H1 (cell line): ENCODE data around the gene FRRS1. TPM values are rescaled to one million over a fixed set of nuclear protein-coding genes. Genes with fewer than 3 reads are reported as not detected.

Experiments
- BCL11A ChIP-seq, 2 experiments: IDR thresholded peaks; one replicate each; pipeline ENCODE4 v1.6.1; 2011; ENCODE audit warnings: low read depth in 2 of 2, low read length in 2 of 2, mild to moderate bottlenecking in 2 of 2
- BRCA1 ChIP-seq: IDR thresholded peaks from 2 replicates; pipeline ENCODE4 v1.6.1; 2012; ENCODE audit warnings: low read depth, low read length, improper control_type of control experiment
- CTBP2 ChIP-seq: IDR thresholded peaks from 2 replicates; pipeline ENCODE4 v1.7.0; 2011; ENCODE audit warnings: borderline replicate concordance, mild to moderate bottlenecking, moderate library complexity, mixed read lengths, low read length; ENCODE audit not compliant: insufficient read depth, insufficient read length
- EZH2 ChIP-seq: fragments of 200-600 bp; sonication (generic); IDR thresholded peaks from 2 replicates; pipeline ENCODE4 v1.7.1; 2012; ENCODE audit warnings: low read depth, mild to moderate bottlenecking, moderate library complexity, low read length, inconsistent platforms; ENCODE audit not compliant: severe bottlenecking
- polyA plus RNA-seq, 7 experiments: library from polyadenylated mRNA; depleted of rRNA in 3 of 7; stranded (reverse) in 5 of 7; unstranded in 2 of 7; fragments of >200 nt in 5 of 7; fragments of 200-250 nt in 2 of 7; gene quantifications; 1 replicate in 5 of 7; 2 replicates in 1 of 7; 4 replicates in 1 of 7; pipeline versions ENCODE4 v1.2.1 to v1.2.3, GENCODE V29; 2011 to 2013; ENCODE audit warnings: missing spikeins in 2 of 7, mixed read lengths in 2 of 7
- total RNA-seq: library from RNA; stranded (reverse); fragmentation: NEBNext Ultra II Directional; extraction: Animal tissue kit (Norgen Biotek cat#: 25700); gene quantifications from 2 replicates; pipeline ENCODE4 v1.2.1, GENCODE V29; 2021

FRRS1 gene
- total and polyA plus RNA-seq, 2 of the 8 experiments (the other 6 are each of a cell fraction or from before 2014, with no cell fraction given) = 3.5 to 6.5 TPM

- TF ChIP-seq BRCA1 = no peak
- no peak for TF ChIP-seq BCL11A (IDR thresholded peaks at IDR 0.05; ENCODE audit: low read depth in 2 of 2, low read length in 2 of 2)
- no peak for TF ChIP-seq EZH2
- TF ChIP-seq CTBP2 = no peak
- TF ChIP-seq, all 59 proteins: peak for 0
These were observed 2.5 kb downstream of the FRRS1 start (continued) for GRCh38 chr1:99763956-99764355.
